GM18873 (cell line): ENCODE data around the gene MGAT4B.

Source experiments
- ATAC-seq: cut with Tn5 transposase; IDR thresholded peaks from one replicate; pipeline ENCODE4 v1.9.1; 2021; ENCODE audit warnings: mild to moderate bottlenecking, moderate library complexity, moderate number of reproducible peaks; ENCODE audit not compliant: unreplicated experiment, low FRiP score

Gene MGAT4B

DNA sequence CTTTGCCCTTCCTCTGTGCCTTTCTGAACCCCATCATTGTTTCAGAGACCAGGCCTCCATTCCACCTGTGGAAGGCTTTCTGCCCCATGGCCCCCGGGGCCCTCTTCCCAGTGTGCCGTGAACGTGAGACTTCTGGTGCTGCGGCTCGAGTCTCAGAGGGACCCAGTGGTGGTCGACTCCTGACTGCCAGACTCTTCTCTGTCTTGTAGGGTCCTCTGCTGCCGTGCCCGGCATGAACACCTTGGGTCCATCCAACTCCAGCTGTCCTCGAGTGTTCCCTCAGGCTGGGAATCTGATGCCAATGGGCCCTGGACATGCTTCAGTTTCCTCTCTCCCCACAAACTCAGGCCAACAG is 33.0 kb downstream of the MGAT4B start:
- no peak for ATAC-seq

DNA sequence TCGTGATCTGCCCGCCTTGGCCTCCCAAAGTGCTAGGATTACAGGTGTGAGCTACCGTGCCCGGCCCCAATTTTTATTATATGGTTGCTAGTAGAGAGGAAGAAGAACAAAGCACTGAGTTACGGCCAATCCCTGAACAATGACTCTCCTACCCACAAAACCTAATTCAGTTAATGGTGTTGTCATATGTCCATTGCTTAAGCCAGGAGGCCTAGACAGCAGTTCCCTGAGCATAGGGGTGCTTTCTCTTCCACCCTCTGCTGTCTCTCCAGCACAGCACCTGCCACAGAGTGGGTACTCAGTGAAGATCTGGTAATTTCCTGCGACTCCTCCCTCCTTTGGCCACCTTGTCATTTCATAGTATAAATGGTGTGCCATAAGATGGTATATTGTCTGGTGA is 34.3 kb downstream of the MGAT4B start:
- no peak for ATAC-seq

- ATAC-seq: no peak
Measured at GRCh38 chr5:179771311-179771895, 35.3 kb downstream of the MGAT4B start.

- ATAC-seq: no peak
Measured at GRCh38 chr5:179769796-179770195, 36.9 kb downstream of the MGAT4B start.

DNA sequence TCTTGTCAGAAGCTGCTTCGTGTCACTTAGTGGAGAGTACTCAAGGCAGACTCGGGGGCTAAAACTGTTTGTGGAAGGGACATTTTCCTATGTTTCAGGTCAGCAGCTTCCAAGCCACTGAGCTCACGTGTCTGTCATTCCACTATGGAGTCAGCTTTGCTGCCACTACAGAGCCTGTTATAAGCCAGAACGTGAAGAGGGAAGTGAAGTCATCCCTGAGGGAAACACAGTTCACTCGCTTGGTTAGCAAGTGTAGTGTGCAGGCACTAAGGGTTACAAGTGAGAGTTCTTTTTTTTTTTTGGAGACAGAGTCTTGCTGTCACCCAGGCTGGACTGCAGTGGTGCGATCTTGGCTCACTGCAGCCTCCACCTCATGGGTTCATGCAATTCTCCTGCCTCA is 37.4 kb downstream of the MGAT4B start:
- ATAC-seq: no peak

- ATAC-seq: no peak
Measured at GRCh38 chr5:179768326-179769085, 38.2 kb downstream of the MGAT4B start.

- ATAC-seq: no peak
Measured at GRCh38 chr5:179767496-179768100, 39.1 kb downstream of the MGAT4B start.

- no peak for ATAC-seq
Measured at GRCh38 chr5:179766726-179767455, 39.8 kb downstream of the MGAT4B start.

DNA sequence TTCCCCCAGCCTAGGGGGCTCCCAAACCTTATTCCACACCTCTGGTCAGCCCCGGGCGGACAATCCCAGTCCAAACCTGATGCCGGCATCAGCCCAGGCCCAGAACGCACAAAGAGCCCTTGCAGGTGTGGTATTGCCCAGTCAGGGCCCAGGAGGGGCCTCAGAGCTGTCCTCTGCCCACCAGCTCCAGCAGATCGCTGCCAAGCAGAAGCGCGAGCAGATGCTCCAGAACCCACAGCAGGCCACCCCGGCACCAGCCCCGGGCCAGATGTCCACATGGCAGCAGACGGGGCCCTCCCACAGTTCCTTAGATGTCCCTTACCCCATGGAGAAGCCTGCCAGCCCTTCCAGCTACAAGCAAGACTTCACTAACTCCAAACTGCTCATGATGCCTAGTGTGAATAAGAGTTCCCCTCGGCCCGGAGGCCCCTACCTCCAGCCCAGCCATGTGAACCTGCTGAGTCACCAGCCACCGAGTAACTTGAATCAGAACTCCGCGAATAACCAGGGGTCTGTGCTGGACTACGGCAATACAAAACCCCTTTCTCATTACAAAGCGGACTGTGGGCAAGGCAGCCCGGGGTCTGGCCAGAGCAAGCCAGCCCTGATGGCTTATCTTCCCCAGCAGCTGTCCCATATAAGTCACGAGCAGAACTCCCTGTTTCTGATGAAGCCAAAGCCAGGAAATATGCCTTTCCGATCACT is 40.5 kb downstream of the MGAT4B start:
- no peak for ATAC-seq

DNA sequence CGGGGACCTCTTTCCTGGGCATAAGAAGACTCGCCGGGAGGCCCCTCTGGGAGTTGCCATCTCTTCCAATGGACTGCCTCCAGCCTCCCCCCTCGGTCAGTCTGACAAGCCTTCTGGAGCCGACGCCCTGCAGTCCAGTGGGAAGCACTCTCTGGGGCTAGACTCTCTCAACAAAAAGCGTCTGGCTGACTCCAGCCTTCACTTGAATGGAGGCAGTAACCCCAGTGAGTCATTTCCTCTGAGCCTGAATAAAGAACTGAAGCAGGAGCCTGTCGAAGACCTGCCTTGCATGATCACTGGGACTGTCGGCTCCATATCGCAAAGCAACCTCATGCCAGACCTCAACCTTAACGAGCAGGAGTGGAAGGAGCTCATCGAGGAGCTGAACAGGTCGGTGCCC is 41.3 kb downstream of the MGAT4B start:
- ATAC-seq: no peak

GRCh38 chr5:179764056-179764455 is 42.6 kb downstream of the MGAT4B start:
- ATAC-seq: no peak

GRCh38 chr5:179763215-179763945 is 43.3 kb downstream of the MGAT4B start:
- ATAC-seq: no peak

DNA sequence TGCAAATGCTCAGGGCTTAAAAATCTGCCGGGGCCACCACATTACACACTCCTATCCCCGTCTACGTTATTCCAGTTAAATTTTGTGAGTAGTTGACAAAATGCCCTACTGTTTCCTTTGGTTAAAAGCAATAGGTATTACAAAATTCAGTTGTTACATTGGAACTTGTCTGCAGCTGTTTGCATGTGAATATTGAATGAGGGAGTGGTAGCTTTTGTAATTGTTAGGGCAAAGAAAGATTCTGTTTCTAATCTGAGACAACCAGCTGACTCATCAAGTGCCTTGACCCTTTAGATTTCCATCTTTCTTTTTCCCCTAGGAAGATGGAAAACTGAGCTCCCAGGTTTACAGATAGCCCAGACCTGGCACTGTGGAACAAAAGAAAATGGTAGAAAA is 43.9 kb downstream of the MGAT4B start:
- ATAC-seq: no peak

GRCh38 chr5:179762079-179762780 is 44.4 kb downstream of the MGAT4B start:
- no peak for ATAC-seq

DNA sequence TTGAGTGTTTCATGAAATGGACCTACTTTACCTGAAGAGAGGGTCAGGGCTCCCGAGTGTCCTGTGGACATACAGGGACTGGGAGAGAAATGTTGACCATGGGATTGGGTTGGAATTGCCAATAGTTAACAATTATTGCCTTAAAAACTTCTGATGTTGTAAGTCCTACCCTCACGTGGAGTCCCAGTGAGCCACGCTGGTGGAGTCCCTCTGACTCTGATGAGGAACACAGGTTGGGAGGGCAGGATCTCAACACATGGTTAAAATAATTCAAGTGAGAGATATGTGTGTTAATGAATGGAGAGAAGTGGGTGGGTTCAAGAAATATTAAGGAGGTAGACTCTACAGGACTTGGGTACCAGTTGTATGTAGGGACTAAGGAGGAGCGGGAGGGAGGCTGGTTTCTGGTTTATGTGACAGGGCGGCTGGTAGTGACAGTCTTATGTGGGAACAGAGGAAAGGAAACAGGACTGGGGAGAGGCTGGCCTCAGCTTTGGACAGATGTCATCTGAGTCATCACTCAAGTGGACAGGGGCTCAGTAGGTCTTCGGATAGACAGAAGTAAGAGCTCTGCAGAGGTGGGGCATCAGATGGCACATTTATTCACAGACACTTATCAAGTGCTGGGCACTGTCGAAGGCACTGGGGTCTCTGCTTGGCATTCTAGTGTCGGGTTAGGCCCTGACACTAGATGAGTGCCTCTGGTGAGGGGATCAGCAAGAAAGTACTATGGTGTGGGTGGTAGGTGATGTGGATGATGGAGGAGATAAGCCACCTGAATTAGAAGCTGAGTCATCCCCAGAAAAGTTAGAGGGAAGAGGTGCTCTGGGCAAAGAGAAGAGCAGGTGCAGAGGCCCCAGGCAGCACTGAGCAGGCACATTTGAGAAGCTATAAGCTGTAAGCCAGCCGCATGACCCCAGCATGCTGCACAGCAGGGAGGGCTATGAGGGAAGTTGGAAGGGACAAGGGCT is 46.8 kb downstream of the MGAT4B start:
- ATAC-seq: no peak

- ATAC-seq: no peak
Measured at GRCh38 chr5:179758955-179759354, 47.7 kb downstream of the MGAT4B start.

- ATAC-seq: no peak
Measured at GRCh38 chr5:179755022-179755421, 51.6 kb downstream of the MGAT4B start.

- no peak for ATAC-seq
Measured at GRCh38 chr5:179753971-179754370, 52.7 kb downstream of the MGAT4B start.
